DLD1 (cell line): ENCODE measurements around the gene ZNF316.

Experiments used
- in situ Hi-C: cut with HindIII; loops from 2 replicates; pipeline ENCODE4 v1.10.0; 2017; ENCODE audit warnings: low sequenced_read_pairs

ZNF316 gene

DNA sequence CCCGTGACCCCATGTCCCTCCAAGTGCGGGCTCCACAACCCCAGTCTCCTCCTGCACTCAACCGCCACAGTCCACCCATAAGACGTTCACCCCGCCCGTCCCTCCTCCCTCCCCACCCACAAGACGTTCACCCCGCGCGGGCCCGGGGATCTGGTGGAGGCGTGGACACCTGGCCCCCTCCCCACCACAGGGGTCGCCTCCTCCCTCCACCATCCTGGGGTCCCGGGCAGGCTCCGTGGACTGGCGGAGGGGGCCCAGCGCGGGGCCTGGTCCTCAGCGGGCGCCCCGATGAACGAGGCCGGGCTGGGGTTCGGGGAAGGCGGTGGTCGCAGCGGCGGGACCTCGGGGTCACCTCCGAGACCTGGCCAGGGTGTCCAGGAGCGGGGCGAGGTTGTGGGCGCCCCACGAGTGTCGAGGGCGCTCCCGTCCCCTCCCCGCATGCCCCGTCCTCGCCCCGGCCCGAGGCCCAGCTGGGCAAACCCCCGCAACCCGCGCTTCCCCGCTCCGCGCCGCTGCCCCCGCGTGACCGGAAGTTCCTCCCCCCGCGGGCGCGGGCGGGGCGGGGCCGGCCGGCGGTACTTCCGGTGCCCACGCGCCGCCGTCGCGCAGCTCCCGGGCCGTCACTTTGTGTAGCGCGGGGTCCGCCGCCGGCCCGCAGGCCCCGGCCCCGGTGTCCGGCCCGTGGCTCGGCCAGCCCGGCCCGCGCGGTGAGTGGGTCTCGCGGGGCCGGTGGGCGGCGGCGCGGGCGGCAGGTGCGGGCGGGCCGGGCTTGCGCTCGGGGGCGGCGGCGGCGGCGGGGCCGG is at the start of gene ZNF316:
Gene ZNF316, plus strand, starts transcription at position 578 of the 803 bp plus-strand sequence. CDS start 5,092 bp downstream, outside the sequence.
- in situ Hi-C loops = no loop called here

DNA sequence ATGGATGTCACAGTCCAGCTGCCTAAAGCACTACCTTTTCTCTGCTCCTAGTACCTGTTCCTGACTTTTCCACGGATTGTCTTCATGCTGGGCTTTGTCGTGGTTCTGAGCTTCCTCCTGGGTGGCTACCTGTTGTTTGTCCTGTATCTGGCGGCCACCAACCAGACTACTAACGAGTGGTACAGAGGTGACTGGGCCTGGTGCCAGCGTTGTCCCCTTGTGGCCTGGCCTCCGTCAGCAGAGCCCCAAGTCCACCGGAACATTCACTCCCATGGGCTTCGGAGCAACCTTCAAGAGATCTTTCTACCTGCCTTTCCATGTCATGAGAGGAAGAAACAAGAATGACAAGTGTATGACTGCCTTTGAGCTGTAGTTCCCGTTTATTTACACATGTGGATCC is 48.6 kb upstream of the ZNF316 start:
- in situ Hi-C loops = no loop called here

DNA sequence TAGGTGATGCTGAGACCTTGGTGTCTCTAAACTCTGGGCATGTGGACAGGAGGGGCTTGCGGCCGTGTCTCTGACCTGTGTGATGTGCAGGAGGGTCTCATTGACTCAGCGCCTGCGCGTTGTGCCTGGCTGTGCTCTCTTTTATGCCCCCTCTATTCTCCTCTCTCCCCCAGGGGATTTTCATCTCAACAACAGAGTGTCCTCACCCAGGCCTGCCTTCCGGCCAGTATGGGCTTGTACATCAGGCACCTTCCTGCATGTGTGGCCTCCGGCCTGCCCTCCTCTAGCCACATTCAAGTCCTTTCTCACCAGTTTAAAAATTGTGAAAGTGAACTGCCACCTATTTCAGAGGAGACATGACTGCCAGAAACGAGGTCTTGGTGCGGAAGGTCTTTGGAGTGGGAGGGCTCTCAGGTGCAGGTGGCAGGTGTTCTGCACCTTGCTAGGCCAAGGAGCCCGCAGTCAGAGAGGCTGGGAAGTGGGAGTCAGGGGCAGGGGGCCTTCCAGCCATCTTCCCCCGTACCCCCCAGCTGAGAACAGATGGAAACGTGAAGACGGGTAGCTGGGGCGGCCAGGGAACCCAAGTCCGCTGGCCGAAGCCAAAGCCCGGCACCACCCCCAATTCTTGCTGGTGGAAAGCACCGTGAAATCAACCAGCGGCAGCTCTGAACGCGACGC is 47.8 kb upstream of the ZNF316 start:
- in situ Hi-C loops = no loop called here

DNA sequence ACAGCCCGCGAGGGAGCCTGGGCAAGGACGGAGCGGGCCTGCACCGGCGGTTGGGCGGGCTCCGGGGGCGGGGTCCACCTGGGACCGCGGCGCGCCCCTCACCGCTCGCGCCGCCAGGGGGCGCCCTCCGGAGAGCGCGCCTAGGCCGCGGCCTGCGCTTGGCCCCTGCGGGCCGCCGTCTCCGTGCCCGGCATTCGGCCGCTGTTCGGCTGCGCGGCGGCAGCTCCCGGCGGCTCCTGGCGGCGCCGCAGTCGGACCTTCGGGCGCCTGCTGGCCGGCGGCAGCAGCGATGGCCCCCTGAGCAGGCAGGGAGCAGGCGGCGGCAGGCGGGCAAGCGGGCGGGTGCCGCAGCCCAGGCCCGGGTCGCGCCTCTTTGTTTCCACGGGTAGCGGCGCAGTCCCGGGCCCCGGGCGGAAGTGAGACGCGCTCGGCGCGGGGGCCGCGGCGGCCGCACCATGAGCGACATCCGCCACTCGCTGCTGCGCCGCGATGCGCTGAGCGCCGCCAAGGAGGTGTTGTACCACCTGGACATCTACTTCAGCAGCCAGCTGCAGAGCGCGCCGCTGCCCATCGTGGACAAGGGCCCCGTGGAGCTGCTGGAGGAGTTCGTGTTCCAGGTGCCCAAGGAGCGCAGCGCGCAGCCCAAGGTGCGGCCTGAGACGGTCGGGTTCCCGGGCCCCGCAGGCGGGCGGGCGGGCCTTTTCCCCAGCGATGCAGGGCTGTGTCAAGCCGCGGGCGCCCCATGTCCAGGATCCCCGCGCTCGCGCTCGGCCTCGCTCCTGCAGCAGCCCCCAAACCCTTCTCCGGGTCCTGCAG is 47.1 kb upstream of the ZNF316 start, which contains the start of gene INTS15:
Gene INTS15, plus strand, starts transcription at position 193 of the 816 bp plus-strand sequence. Its CDS starts 263 bp downstream, at position 456.
- in situ Hi-C loops = no loop called here

DNA sequence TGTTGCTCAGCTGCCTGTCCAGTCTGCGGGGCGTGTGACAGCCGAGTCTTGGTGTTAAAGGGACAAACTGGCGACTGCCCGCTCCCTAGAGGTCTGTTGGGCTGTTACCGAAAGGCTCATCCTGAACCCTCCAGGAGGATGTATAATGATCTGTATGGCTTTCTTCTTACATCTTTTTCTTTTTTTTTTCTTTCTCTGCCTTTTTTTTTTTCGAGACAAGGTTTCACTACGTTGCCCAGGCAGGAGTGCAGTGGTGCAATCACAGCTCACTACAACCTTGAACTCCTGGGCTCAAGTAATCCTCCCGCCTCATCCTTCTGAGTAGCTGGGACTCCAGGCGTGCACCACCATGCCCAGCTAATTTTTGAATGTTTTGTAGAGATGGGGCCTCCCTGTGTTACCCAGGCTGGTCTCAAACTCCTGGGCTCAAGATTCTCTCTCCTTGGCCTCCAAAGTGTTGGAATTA is 46.4 kb upstream of the ZNF316 start:
- in situ Hi-C loops = no loop called here

DNA sequence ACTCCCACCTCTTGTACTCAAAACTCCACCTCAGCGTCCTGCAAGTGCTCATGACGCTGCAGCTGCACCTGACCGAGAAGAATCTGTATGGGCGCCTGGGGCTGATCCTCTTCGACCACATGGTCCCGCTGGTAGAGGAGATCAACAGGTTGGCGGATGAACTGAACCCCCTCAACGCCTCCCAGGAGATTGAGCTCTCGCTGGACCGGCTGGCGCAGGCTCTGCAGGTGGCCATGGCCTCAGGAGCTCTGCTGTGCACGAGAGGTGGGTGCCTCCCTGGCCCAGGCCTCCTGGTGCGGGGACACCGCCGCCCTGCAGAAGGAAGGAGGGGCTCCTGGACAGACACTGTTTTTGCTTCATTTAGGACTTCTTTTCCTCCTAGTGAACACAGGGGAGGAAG is 37.0 kb upstream of the ZNF316 start:
- in situ Hi-C loops = no loop called here

DNA sequence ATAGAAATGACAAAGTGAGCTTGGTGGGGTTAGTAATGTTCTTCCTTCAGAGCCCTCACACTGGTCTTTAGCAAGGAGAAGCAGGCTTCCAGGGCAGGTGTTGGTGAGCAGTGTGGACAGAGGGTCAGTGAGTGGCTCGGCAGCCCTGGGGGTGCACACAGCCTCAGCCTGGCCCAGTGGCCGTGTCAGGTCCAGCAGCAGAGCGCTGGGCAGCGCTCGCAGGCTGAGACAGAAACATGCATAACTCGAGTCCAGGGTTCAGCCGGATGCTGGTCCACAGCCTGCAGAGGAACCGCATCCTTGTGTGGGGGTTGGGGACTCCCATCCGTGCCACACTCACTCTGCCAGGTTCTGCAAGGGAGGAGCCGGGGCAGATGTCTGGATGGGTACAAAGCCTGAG is 32.7 kb upstream of the ZNF316 start:
- in situ Hi-C loops = no loop called here

DNA sequence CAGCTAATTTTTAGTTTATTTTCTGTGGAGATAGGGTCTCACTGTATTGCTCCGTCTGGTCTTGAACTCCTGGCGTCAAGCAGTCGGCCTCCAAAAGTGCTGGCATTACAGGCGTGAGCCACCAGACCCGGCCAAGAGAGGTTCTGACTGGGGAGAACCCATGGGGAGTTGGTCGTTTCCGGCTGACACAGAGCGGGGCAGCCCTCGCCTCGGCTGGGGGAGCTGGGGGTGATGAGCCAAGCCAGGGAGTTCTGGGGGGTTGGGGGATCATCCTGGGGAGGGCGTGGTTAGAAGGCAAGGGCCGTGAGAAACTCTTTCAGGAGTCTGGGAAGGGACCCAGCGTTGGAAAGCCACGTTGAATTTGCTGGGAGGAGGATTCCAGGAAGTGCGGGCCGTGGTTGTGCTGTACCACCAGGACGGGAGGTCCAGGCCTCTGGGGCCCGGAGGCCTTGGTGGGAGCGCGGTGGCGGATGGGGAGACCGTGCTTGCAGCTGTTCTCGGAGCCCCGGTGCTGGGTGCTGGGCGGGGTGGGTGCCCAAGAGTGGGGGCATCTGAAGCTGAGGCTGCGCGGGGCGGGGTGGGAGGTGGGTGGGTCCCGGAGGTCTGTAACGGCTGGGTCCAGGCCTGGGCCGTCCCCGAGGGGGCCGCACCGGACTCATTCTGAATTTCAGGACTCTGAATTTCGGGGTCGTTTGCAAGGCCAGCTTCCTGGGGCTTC is 30.1 kb upstream of the ZNF316 start:
- in situ Hi-C loops = no loop called here

DNA sequence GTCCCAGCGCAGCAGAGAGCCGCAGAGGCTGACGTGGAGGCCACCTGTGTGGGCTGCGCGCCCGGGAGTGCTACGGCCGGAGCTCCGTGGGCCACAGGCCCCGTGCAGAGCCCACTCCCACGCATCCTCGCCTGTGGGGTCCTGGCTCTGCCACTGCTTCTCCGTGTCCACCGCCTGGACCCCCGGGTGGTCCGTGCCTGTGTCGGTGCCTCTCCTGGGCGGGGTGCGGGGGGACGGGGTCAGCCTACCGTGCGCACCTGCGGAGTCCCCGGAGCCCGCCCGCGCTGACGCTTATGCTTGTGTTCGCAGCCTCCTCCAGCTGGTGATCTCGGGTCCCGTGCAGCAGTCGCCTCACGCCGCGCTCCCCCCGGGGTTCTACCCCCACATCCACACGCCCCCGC is 29.5 kb upstream of the ZNF316 start:
- in situ Hi-C loops = no loop called here

DNA sequence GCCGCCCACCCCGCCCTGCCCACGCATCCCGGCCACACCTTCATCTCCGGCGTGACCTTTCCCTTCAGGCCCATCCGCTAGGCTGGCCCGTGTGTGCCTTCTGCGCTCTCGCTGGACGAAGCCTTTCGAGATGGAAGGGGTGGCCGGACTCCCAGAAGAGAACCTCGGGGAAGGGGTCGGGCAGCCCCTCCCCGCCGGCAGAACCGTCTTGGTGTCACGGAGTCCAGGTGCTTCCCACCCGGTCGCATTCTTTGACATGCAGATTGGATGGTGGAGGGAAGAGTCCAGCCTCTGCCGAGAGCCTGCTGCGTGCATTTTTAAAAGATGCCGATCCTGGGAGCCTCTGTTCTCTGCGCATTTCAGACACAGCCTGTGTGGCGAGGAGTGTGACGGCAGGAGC is 29.0 kb upstream of the ZNF316 start:
- in situ Hi-C loops = no loop called here

DNA sequence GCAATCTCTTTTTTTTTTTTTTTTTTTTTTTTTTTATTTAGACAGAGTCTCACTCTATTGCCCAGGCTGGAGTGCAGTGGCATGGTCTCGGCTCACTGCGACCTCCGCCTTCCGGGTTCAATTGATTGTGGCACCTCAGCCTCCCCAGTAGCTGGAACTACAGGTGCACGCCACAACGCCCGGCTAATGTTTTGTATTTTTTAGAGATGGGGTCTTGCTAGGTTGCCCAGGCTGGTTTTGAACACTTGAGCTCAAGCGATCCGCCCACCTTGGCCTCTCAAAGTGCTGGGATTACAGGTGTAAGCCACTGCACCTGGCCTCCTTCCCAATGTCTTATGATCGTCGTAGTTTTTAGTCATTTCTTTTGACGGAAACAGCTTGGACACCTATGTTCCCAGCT is 28.3 kb upstream of the ZNF316 start:
- in situ Hi-C loops = no loop called here

DNA sequence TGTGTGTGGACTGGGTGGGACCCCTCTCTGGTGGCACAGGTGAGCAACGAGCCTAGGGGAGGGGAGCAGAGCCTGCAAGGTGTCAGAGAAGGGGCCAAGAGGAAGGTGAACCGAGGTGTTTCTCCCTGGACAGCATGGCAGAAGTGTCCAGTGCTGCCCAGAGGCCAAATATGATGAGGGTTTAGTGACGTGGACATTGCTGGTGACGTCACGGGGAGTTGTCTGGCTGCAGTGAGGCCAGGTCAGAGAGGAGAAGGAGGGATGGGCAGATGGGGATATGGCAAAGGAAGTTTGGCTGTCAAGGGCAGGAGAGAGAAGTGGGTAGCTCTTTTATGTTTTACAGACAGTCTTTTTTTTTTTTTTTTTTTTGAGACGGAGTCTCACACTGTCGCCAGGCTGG is 24.3 kb upstream of the ZNF316 start:
- in situ Hi-C loops = no loop called here

DNA sequence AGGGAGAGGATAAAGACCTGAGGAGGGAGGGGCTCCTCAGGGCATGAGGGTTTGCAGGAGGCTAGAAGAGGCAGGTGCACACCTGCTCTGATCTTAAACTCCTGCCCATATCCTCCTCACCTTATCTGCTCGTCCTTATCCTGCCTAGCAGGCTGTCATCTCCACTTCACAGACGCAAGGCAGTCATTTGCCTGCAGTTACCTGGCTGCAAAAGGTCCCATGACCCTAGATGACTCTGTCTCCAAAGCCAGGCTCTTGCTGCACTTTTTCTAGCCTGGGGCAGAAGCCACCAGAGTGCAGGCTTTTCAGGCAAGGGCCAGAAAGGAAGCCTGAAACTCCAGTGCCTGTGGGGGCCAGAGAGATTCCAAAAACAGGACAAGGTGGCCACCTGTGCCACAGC is 23.4 kb upstream of the ZNF316 start:
- in situ Hi-C loops = no loop called here

DNA sequence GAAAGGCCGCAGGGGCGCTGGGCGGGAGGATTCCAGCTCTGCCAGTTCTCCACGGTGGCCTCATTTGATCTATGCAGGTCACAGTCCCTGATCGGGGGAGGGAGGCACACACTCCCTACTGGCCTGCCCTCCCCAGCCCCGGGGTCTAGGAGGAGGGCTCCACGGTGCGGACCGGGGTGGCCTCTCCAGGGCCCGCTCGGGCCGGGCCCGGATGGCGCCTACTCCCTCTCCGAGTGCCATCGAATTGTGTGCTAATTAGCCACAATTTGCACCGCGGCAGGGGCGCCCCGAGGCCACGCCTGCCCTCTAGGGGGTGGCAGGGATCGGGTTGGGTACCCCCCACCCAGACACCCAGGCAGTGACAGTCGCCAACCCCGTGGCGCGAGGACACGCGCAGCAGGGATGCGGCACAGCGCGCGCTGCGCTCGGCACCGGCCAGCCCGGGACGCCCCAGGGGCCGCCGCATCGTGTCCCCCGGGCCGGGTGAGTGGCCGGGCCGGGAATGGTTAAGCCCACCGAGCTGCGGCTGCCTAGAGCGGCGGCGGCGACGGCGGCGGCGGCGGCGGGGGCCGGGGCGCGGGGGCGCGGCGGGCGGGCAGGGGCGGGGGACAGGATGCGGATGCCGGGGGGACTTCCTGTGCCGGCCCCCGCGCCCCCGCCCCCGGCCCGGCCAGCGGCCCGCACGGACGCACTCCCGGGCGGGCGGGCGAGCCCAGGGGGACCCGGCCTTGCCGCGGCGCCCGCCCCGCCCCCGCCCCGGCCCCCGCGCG is 22.0 kb upstream of the ZNF316 start, which contains the start of gene ZNF853:
Gene ZNF853, plus strand, starts transcription at position 658 of the 770 bp plus-strand sequence. CDS start 565 bp downstream, outside the sequence.
- in situ Hi-C loops = no loop called here

DNA sequence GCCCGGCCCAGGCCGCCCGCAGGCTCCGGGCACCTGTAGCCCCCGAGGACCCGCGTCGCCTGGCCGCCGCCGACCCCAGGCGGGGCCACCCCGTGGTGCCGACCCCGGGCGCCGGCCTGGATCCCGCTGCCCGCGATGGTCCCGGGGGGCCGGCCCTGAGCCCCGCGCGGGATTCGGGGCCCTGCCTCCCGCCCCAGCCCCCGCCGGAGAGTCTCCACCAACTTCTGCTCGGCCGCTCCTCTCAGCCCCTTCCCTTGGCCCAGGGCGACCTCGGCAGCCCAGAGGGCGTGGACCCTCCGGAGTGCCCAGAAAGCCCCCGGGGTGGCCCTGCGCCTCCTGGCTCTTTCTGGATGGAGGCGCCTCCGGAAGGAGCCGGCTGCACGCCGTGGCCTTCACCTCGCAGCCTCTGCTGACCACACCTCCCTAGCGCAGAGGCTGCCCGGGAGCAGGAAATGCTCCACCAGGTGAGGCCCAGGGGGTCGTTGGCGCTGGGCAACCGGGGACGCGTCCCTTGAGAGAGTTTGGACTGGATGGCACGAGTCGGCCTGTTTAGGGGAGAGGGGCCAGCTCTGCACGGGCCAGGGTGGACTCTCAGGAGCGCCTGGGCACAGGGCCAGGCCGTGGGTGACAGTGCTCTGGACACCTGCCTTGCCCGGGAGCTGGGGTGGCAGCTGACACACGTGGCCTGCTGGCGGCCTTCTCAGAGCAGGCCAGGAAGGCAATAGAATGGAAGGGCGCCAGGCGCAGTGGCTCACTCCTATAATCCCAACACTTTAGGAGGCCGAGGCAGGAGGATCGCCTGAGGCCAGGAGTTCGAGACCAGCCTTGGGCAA is 21.2 kb upstream of the ZNF316 start:
- in situ Hi-C loops = no loop called here

DNA sequence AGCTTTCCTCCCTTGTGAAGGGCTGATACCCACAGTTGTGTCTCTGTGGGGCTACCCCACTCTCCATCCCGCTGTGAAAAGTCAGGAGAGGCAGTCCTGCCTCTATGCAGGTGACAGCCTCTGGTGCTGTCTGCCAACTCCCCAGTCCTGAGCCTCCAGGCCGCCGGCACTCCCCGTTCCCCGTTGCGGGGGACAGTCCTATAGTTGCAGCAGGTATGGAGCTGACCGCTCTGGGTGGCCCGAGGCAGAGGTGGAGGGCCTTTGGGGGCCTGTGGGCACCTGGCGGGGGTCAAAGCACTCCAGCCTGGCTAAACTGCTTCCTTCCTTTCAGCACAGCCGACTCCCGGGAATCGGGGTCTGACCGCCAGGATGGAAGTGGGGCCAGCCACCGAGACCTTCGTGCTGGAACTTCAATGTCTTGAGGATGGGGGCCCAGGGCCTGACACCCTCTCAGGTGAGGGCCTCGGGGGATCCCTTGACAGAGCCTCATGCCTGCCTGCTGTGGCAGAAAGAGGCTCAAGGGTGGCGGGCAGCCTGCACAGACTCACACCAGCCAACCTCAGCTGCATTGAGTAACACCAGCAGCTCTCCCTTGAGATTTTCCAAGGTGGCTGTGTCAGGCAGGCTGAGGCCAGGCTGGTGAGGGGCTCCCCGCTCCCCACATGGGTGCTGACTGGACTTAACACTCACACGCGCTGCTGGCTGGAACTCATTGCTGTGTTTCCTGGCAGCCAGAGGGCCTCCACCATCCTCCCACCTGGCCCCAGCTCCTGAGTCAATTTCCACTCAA is 20.1 kb upstream of the ZNF316 start:
- in situ Hi-C loops = no loop called here

DNA sequence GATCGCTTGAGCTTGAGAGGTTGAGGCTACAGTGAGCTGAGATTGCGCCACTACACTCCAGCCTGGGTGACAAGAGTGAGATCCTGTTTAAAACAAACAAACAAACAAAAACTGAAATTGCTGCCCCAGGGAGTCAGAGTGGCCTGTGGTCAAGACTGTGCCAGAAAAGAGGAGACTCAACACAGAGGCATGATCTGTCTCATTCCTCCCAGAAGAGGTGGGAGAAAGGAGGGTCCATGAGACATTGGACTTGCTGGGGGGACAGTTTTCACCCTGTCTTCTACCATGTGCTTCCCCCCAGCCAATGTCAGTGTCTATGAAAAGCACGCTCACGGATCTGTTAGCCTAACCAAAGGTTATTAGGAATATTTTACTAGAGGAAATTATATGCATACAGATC is 18.5 kb upstream of the ZNF316 start:
- in situ Hi-C loops = no loop called here

DNA sequence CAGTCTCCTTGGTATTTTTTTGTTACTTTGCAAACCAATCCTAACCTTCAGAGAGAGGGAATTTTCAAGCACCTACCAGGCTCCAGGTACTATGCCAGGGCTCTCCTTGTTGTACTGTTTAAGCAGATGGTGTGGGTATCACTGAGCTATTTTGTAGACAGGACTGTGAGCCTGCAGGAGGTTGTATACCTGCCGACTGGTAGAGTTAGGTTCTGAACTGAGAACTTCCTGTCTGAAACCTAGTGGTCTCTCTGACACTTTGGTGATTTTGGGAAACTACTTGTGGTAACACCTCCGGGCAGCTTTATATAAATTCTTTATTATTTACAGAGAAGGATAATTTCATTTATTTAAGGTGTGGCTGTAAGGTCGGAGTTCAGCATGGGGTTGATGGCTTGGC is 17.2 kb upstream of the ZNF316 start:
- in situ Hi-C loops = no loop called here
